ENCODE measurements around the gene TREH. TPM values are rescaled to one million over a fixed set of nuclear protein-coding genes. Genes with fewer than 3 reads are reported as not detected.
A peak's percentile ranks its signal among the peaks of the same experiment; 100 is the strongest.

The TREH gene
- total and polyA plus RNA-seq, 4 donors, result 2.5 to 7.2 TPM; not detected in 2

DNA sequence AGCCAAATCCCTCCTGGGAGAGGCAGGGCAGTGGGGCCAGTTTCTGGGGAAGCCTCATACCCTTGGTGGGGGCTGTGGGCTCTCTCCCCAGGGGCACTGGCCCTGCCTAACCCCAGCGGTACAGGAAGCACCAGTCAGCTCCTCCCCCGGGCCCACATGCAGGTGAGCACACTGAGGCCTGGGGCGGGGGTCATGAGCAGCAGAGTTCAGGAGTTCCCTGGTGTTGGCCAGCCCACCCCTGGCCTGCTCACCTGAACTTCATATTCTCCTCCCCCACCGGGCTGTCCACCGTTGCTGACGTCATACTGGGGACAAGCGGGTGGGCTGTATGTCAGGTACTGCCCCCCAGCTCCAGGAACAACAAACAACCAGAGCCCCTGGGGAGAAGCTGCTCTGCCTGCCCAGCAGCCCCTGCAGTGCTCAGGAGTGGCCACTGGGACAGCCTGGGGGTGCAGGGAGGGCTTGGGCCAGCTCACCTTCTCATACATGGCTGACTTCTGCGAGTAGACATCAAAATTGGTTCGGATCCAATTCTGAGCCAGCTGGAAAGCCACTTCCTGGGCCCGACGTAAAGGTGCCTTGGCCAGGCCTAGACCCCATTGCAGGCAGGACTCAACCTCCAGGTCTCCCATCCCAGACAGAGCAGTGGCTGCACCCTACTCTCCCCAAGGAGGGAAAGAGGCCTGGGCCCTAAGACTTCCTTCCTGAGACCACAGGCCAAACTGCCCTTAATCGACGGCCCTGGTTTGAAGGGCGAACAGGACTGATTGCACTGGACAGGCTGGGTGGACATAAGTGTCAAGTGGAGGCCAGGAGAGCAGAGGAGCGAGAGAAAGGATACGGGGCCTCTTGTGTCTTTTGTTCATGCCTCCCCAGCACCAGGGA is 20.8 kb downstream of the TREH start:
- Histone ChIP-seq H3K27ac (ENCODE audit: low read depth in 1 of 2, low read length in 2 of 2) (peak overlapping the region in 1 of 2 donors; percentile 55), H3K27me3 (ENCODE audit: control insufficient read depth in 1 of 2, insufficient read depth in 2 of 2, low read length in 1 of 2) (no peaks in the 10 kb centered on the region), H3K4me1 (ENCODE audit: control insufficient read depth in 1 of 2, insufficient read depth in 2 of 2, low read length in 2 of 2) (no peaks in the 10 kb centered on the region), H3K4me3 (ENCODE audit: low read length in 2 of 2) (no peak overlapping the region), H3K9me3 (ENCODE audit: control insufficient read depth, low read length) (no peaks in the 10 kb centered on the region), H3K36me3 (ENCODE audit: control insufficient read depth in 1 of 2, insufficient read depth in 2 of 2, low read length in 1 of 2) (peaks cover 0 to 6% of the 10 kb centered on the region in 2 donors)
- intact Hi-C loops (cut with DNase I), result loop anchor here in 1 of 2 donors (2.0 to 5.0 kb wide), 2 partner anchors 51 to 64 kb away; partner anchors contain the start of gene PHLDB1
- DNase-seq (peak in 1 of 2 donors; percentile 71), ATAC-seq (ENCODE audit: low FRiP score) (peak; percentile 33)
- 24 to 25% methylated on average over 16 of the region's 16 CpGs for WGBS, 2 donors

DNA sequence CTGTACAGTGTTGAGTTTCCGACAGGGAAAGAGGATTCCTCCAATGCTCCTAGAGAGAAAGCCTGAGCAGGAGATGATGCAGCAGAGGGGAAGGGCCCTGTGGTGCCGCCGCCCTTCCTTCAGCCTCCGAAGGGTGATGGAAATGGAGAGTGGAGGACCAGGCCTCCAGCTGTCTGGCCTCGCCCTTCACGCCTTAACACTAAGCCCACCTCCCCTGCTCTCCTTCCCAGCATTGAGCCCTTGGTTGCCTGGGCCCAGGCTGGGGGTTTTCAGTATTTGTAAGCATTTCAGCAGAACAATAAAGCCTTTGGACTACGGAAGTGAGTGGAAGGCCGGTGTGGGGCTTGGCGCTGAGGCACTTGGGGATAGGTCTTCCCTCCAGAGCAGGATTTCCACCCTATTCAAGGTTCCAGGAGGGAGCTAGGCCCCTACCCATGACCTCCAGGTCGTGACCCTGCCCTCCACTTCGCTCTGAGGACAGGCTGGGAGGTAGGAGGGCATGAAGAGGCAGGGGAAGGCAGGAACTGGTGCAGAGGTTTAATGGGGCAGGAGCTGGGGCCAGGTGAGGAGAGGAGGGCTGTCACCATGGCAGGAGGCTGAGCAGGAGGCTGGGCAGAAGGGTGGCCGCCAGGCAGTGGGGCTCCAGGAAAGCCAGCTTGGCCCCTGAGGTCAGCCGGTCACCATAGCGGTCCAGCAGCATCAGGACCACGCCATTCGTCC is 21.6 kb downstream of the TREH start:
- H3K36me3 ChIP-seq (ENCODE audit: control insufficient read depth in 1 of 2, insufficient read depth in 2 of 2, low read length in 1 of 2), result peaks cover 0 to 7% of the 10 kb centered on the region in 2 donors
- H3K27ac ChIP-seq (ENCODE audit: low read depth in 1 of 2, low read length in 2 of 2), result no peak overlapping the region
- no peaks in the 10 kb centered on the region for H3K27me3 ChIP-seq (ENCODE audit: control insufficient read depth in 1 of 2, insufficient read depth in 2 of 2, low read length in 1 of 2)
- ATAC-seq (ENCODE audit: low FRiP score), result no peak
- peak in 1 of 2 donors; percentile 66 for DNase-seq
- no peak overlapping the region for H3K4me3 ChIP-seq (ENCODE audit: low read length in 2 of 2)
- no peaks in the 10 kb centered on the region for H3K9me3 ChIP-seq (ENCODE audit: control insufficient read depth, low read length)
- intact Hi-C loops (cut with DNase I), result loop anchor here in 1 of 2 donors (2.0 to 5.0 kb wide), 2 partner anchors 51 to 63 kb away; partner anchors contain the start of gene PHLDB1
- WGBS, 2 donors, result 70 to 74% methylated on average over 16 of the region's 16 CpGs
- no peaks in the 10 kb centered on the region for H3K4me1 ChIP-seq (ENCODE audit: control insufficient read depth in 1 of 2, insufficient read depth in 2 of 2, low read length in 2 of 2)

DNA sequence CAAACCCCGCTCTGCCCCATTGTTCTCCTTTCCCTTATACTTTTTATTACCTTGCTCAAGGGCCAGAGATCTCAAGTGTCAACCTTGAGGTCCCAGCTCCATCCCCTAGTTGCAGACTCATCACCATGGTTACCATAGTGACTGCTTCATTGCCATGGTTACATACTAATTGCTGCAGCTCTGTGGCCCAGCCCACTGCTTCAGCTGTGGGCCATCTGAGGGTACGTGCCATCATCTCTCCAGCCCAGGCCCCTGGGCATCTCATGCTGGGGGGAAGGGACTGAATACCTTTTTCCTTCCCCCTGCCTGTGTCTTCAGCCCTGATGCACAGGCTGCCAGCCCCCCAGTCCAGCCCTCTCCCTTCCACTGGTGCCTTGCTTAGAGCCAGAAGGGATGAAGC is 22.2 kb downstream of the TREH start:
- intact Hi-C loops (cut with DNase I), result loop anchor here in 1 of 2 donors (5.0 kb wide), 1 partner anchor 50 kb away; the partner anchor contains the start of gene PHLDB1
- Histone ChIP-seq H3K4me3 (ENCODE audit: low read length in 2 of 2) (no peak overlapping the region), H3K9me3 (ENCODE audit: control insufficient read depth, low read length) (no peaks in the 10 kb centered on the region), H3K36me3 (ENCODE audit: control insufficient read depth in 1 of 2, insufficient read depth in 2 of 2, low read length in 1 of 2) (peaks cover 0 to 7% of the 10 kb centered on the region in 2 donors), H3K27me3 (ENCODE audit: control insufficient read depth in 1 of 2, insufficient read depth in 2 of 2, low read length in 1 of 2) (no peaks in the 10 kb centered on the region), H3K4me1 (ENCODE audit: control insufficient read depth in 1 of 2, insufficient read depth in 2 of 2, low read length in 2 of 2) (no peaks in the 10 kb centered on the region), H3K27ac (ENCODE audit: low read depth in 1 of 2, low read length in 2 of 2) (no peak overlapping the region)
- ATAC-seq (ENCODE audit: low FRiP score) (no peak), DNase-seq (peak in 1 of 2 donors; percentile 51)
- WGBS, 2 donors, result 71 to 77% methylated on average over 2 of the region's 2 CpGs

DNA sequence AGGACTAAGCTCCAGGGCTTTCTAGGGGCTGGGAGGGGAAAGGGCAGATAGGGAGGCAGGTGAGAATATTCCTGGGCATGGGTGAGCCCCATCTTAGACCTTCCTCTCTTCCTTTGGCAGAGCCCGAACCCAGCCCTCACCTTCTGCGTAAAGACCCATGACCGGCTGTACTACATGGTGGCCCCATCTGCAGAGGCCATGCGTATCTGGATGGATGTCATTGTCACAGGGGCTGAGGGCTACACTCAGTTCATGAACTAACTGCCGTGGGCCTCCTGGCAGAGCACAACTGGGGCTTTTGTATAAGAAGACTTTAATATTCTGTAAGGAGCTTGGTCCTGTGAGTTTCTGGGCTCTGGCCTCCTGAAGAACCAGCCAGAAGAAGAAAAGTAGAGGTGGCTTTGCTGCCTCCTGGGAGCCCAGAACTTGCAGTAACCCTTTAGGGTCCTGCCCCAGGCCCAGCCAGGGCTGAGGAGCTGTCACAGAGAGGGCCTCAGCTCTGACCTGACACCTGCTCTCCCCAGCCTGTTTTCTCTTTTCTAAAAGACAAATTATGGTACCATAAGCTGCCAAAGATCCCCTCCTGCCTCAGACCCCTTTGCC is 22.8 kb downstream of the TREH start:
- intact Hi-C loops (cut with DNase I), result loop anchor here in 1 of 2 donors (5.0 kb wide), 1 partner anchor 49 kb away; the partner anchor contains the start of gene PHLDB1
- Histone ChIP-seq H3K4me1 (ENCODE audit: control insufficient read depth in 1 of 2, insufficient read depth in 2 of 2, low read length in 2 of 2) (no peaks in the 10 kb centered on the region), H3K27ac (ENCODE audit: low read depth in 1 of 2, low read length in 2 of 2) (no peak overlapping the region), H3K36me3 (ENCODE audit: control insufficient read depth in 1 of 2, insufficient read depth in 2 of 2, low read length in 1 of 2) (peaks cover 0 to 8% of the 10 kb centered on the region in 2 donors), H3K9me3 (ENCODE audit: control insufficient read depth, low read length) (no peaks in the 10 kb centered on the region), H3K27me3 (ENCODE audit: control insufficient read depth in 1 of 2, insufficient read depth in 2 of 2, low read length in 1 of 2) (no peaks in the 10 kb centered on the region), H3K4me3 (ENCODE audit: low read length in 2 of 2) (no peak overlapping the region)
- ATAC-seq (ENCODE audit: low FRiP score), result no peak
- DNase-seq, result peak in 1 of 2 donors; percentile 51
- WGBS, 2 donors, result 81% methylated on average over 5 of the region's 5 CpGs

DNA sequence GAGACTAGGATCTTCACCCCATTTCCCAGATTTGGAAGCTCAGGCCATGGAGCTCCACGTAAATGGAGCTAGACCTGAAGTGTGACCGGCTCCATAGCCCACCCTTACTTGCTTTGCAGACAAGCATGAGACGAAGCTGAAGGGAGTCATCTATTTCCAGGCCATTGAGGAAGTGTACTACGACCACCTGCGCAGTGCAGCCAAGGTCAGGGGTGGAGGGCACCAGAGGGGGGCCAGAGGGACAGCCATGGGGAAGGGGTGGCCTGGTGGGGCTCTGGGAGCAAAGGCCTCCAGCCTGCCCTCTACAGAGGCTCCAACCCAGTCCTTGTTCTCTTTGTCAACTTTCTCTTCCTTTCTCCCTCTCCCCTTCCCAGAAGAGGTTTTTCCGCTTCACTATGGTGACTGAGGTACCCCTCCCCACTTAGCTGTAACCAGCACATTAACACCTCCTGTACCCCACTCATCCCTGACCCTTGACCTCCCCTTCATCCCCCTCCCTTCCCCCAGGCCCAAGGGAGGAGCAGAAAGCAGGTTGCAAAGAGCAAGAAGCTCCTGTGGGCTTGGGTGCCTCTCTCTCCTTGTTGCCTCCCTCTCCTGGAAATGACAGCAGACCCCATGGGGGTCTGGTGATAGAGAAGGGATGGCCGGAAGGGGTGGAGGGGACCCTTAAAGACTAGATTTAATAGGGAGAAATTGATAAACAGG is 23.8 kb downstream of the TREH start:
- H3K27me3 ChIP-seq (ENCODE audit: control insufficient read depth in 1 of 2, insufficient read depth in 2 of 2, low read length in 1 of 2), result no peaks in the 10 kb centered on the region
- intact Hi-C loops (cut with DNase I), result loop anchor here in 1 of 2 donors (5.0 kb wide), 1 partner anchor 48 kb away; the partner anchor contains the start of gene PHLDB1
- DNase-seq, result peak in 1 of 2 donors; percentile 45
- no peak overlapping the region for H3K27ac ChIP-seq (ENCODE audit: low read depth in 1 of 2, low read length in 2 of 2)
- H3K4me1 ChIP-seq (ENCODE audit: control insufficient read depth in 1 of 2, insufficient read depth in 2 of 2, low read length in 2 of 2), result no peaks in the 10 kb centered on the region
- H3K36me3 ChIP-seq (ENCODE audit: control insufficient read depth in 1 of 2, insufficient read depth in 2 of 2, low read length in 1 of 2), result peaks cover under 1 to 14% of the 10 kb centered on the region in 2 donors
- H3K4me3 ChIP-seq (ENCODE audit: low read length in 2 of 2), result no peak overlapping the region
- WGBS, 2 donors, result 82 to 83% methylated on average over 7 of the region's 7 CpGs
- no peaks in the 10 kb centered on the region for H3K9me3 ChIP-seq (ENCODE audit: control insufficient read depth, low read length)
- ATAC-seq (ENCODE audit: low FRiP score), result no peak

DNA sequence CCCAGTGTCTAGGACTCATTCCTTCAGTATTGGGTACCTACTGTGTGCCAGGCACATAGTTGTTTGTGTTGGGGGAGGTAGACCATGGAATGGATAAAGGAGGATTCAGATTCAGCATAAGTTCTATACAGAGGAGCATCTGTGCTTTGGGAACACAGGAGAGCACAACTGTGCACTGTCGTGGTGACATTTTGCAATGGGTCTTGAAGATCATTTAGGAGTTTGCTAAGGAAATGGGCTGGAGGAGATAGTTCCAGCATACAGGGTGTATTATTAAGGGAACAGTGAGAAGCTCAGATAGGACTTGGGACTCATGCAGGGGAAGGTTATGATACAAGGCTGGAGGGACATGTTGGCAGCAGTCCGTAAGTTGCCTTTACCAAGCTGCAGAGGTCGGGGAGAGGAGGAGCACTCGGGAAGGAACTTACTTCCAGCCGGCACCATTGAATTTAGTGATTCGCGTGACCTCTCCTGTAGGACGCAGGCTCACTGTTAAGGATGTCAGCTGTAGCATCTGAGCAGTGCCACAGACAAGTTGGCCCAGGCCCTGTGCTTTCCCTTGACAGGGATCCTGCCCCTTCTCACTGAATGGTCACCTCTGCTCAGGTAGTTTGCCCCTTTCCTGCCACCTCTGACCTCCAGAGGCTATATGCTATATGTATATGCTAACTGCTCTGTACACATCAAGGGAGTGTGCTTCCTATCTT is 25.6 kb downstream of the TREH start:
- intact Hi-C loops (cut with DNase I), result no loop called here
- ATAC-seq (ENCODE audit: low FRiP score), result no peak
- H3K36me3 ChIP-seq (ENCODE audit: control insufficient read depth in 1 of 2, insufficient read depth in 2 of 2, low read length in 1 of 2), result peaks cover 5 to 20% of the 10 kb centered on the region in 2 donors
- no peaks in the 10 kb centered on the region for H3K4me1 ChIP-seq (ENCODE audit: control insufficient read depth in 1 of 2, insufficient read depth in 2 of 2, low read length in 2 of 2)
- WGBS, 2 donors, result 73 to 74% methylated on average over 8 of the region's 8 CpGs
- H3K9me3 ChIP-seq (ENCODE audit: control insufficient read depth, low read length), result no peaks in the 10 kb centered on the region
- no peak overlapping the region for H3K27ac ChIP-seq (ENCODE audit: low read depth in 1 of 2, low read length in 2 of 2)
- H3K27me3 ChIP-seq (ENCODE audit: control insufficient read depth in 1 of 2, insufficient read depth in 2 of 2, low read length in 1 of 2), result no peaks in the 10 kb centered on the region
- H3K4me3 ChIP-seq (ENCODE audit: low read length in 2 of 2), result no peak overlapping the region
- DNase-seq, result peak in 1 of 2 donors; percentile 23

DNA sequence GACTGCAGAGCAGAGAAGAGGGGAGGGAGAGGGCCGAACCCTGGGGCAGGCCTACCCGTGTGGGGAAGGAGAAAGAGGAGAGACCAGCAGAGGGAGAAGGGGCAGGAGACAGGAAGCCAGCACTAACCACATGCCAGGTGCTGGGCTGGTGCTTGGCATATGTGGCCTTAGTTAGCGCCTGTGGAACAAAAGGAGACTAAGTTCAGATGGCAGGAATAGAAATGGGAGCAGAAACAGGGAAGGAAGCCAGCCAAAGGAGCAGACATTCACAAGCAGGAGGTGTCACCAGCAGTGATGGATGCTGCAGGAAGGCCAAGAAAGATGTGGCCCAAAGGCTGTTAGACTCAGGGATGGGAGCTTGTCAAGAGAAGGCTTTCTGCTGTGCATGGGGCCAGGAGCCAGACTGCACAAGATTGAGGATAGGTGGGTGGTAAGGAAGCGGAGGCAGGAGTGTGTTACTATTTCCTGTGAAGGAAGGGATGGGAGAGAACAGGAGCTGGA is 26.7 kb downstream of the TREH start:
- H3K9me3 ChIP-seq (ENCODE audit: control insufficient read depth, low read length), result no peaks in the 10 kb centered on the region
- intact Hi-C loops (cut with DNase I), result no loop called here
- no peaks in the 10 kb centered on the region for H3K4me1 ChIP-seq (ENCODE audit: control insufficient read depth in 1 of 2, insufficient read depth in 2 of 2, low read length in 2 of 2)
- H3K27ac ChIP-seq (ENCODE audit: low read depth in 1 of 2, low read length in 2 of 2), result no peak overlapping the region
- H3K4me3 ChIP-seq (ENCODE audit: low read length in 2 of 2), result no peak overlapping the region
- 39 to 51% methylated on average over 4 of the region's 4 CpGs for WGBS, 2 donors
- no peak for ATAC-seq (ENCODE audit: low FRiP score)
- no peaks in the 10 kb centered on the region for H3K27me3 ChIP-seq (ENCODE audit: control insufficient read depth in 1 of 2, insufficient read depth in 2 of 2, low read length in 1 of 2)
- H3K36me3 ChIP-seq (ENCODE audit: control insufficient read depth in 1 of 2, insufficient read depth in 2 of 2, low read length in 1 of 2), result peaks cover 5 to 22% of the 10 kb centered on the region in 2 donors
- DNase-seq, result peak in 1 of 2 donors; percentile 37
